Glomerular visceral epithelial cell (primary cell): ENCODE measurements around the gene ALKBH3.

ENCODE experiments used
- DNase-seq: peaks from one replicate; pipeline ENCODE4 v3.0.0-alpha.2; 2016; ENCODE audit errors: extremely low spot score

ALKBH3 gene

DNA sequence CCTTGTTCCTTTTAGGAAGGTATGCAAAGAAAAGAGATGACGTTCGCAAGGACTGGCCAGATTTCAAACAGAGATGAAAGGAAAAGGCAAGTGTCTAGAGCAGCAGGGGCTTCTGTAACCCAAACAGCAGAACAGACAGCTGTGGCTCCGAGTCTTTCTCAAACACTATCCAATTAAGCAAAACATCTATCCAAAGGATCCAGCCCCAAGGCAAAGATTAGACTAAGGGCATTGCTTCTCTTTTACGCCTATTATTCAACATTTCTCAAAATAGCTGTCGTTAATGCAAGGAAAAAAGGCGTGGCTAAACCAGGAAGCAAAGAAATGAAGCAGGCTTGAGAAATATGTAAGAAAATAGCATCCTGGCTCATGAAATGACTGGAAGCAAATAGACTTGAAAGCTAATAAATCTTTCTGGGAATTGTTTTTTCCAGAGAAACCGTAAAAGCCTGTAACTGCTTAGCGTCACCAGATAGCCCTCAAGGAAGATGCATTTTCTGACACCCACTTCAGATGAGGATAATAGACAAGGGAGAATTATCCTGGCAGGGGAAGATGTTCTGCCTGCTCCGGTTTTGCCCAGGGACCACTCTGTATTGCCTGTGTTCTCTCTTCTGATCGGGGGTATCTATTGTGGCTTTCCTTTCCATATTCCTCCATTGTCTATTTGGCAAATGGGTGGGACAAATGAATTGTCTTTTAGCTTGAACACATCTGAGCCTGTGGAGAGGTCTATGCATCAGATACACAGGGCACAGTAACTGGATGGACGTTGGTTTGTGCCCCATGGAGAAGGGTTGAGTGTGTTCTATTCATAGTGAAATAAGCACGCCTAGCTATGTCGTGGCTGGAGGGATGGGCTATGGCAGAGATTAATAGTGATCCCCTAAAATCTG is 82.0 kb downstream of the ALKBH3 start:
- no peak for DNase-seq

DNA sequence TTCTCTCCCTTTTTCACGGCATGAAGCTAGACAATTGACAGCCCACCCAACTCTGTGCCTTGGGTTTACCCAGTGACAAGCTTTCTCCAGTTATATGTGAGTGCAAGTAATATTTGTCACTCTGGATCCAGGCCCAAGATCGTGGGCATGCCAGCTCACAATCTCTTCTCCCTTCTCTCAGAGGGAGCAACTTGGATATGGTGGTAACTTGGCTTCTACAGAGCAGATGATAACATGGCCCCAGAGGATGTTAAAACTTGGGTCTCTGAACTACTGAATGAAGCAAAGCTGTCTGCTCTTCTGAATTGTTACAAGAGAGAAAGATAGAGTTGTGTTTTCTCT is 82.6 kb downstream of the ALKBH3 start:
- no peak for DNase-seq

DNA sequence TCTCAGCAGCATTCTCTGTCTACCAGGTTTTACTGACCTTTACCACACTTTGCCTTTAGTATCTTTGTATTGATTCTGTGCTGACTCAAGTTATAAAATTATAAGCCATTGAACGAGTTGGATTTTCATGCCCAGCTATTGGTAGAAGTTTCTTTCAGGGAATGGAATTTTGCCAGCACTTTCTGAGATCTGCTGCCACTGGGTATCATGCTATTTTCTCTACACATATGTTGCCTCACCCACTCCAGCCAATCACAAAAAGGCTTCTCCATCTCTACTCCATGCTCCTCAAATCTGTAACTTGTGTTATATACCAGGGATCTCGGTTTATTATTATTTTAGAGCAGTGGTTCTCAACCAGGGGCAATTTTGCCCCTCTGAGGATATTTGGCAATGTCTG is 87.0 kb downstream of the ALKBH3 start:
- no peak for DNase-seq

DNA sequence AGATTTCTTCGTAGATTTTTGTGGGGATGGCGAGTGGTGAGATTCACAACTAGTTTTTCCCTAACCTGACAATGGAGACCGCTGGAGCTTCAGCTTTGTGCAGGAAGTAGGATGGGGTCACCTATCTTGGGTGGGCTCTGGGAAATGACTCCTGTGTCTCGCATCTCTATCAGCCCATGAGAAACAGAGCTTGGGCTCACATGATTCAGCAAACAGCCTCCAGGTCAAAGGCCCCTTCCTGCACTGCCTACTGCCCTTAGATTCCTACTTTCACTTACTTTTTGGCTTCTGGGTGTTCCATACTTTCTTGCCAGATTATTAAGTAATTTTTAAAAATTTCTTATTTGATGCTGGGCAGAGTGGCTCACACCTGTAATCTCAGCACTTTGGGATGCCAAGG is 88.1 kb downstream of the ALKBH3 start:
- no peak for DNase-seq

DNA sequence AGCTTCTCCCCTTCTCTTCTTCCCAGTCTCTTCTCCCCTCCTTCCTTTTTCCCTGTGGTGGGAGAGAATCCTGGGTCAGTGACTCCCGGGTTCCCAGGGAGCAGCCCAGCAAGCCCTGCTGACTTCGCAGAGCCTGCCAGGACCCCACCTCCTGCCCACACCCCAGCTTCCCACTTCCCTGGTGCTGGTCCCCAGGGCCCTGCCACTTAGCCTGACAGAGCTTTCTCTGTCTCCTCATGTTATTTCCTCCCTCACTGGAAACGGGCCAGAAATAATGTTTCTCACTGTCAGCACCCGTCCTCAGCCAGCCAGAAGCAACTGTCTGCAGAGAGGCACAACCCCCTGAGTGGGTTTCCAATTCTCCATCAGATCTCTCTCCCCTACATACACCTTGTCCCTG is 88.9 kb downstream of the ALKBH3 start:
- no peak for DNase-seq
